HL-60 (cell line): ENCODE results near the gene REEP1.

ENCODE experiments used
- GABPA ChIP-seq: IDR thresholded peaks from 2 replicates; pipeline ENCODE4 v1.6.1; 2012; ENCODE audit warnings: low read depth
- POLR2AphosphoS5 ChIP-seq: IDR thresholded peaks from 2 replicates; pipeline ENCODE4 v1.6.1; 2012; ENCODE audit warnings: low read depth
- SPI1 ChIP-seq: IDR thresholded peaks from 2 replicates; pipeline ENCODE4 v1.6.1; 2012; ENCODE audit warnings: low read depth, mild to moderate bottlenecking, borderline replicate concordance
- TF ChIP-seq, protein P1 (sequence below): IDR thresholded peaks from one replicate; pipeline ENCODE4 v1.5.1; 2011; ENCODE audit warnings: low read length, control low read depth, inconsistent platforms; ENCODE audit not compliant: insufficient read depth
- TF ChIP-seq, protein P2 (sequence below): IDR thresholded peaks from 2 replicates; pipeline ENCODE4 v1.6.1; 2012; ENCODE audit warnings: low read depth; ENCODE audit not compliant: insufficient replicate concordance

DNA sequence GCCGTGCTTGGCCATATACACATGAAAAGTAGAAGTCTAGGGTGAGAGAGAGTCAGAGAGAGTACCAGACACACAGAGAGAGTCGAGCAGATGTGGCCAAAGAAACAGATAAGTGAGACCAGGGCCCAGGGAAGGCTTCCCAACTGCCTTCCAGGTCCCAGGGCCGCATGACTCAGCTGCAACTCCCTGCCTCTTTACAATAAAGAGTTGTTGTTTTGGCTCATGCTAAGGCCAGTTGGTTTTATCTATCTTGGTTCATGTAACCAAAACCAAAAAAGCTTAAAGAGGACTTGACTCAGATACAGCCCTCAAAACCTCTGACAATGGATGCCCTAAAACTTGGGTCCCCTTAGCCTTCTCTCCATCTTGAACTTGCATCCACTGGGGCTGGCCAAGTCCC lies 36.9 kb downstream of the REEP1 start:
- TF ChIP-seq, protein P1, sequence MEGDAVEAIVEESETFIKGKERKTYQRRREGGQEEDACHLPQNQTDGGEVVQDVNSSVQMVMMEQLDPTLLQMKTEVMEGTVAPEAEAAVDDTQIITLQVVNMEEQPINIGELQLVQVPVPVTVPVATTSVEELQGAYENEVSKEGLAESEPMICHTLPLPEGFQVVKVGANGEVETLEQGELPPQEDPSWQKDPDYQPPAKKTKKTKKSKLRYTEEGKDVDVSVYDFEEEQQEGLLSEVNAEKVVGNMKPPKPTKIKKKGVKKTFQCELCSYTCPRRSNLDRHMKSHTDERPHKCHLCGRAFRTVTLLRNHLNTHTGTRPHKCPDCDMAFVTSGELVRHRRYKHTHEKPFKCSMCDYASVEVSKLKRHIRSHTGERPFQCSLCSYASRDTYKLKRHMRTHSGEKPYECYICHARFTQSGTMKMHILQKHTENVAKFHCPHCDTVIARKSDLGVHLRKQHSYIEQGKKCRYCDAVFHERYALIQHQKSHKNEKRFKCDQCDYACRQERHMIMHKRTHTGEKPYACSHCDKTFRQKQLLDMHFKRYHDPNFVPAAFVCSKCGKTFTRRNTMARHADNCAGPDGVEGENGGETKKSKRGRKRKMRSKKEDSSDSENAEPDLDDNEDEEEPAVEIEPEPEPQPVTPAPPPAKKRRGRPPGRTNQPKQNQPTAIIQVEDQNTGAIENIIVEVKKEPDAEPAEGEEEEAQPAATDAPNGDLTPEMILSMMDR: no peak
- TF ChIP-seq SPI1: no peak
- TF ChIP-seq, protein P2, sequence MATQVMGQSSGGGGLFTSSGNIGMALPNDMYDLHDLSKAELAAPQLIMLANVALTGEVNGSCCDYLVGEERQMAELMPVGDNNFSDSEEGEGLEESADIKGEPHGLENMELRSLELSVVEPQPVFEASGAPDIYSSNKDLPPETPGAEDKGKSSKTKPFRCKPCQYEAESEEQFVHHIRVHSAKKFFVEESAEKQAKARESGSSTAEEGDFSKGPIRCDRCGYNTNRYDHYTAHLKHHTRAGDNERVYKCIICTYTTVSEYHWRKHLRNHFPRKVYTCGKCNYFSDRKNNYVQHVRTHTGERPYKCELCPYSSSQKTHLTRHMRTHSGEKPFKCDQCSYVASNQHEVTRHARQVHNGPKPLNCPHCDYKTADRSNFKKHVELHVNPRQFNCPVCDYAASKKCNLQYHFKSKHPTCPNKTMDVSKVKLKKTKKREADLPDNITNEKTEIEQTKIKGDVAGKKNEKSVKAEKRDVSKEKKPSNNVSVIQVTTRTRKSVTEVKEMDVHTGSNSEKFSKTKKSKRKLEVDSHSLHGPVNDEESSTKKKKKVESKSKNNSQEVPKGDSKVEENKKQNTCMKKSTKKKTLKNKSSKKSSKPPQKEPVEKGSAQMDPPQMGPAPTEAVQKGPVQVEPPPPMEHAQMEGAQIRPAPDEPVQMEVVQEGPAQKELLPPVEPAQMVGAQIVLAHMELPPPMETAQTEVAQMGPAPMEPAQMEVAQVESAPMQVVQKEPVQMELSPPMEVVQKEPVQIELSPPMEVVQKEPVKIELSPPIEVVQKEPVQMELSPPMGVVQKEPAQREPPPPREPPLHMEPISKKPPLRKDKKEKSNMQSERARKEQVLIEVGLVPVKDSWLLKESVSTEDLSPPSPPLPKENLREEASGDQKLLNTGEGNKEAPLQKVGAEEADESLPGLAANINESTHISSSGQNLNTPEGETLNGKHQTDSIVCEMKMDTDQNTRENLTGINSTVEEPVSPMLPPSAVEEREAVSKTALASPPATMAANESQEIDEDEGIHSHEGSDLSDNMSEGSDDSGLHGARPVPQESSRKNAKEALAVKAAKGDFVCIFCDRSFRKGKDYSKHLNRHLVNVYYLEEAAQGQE: no peak
- no peak for TF ChIP-seq POLR2AphosphoS5
- TF ChIP-seq GABPA: no peak
